Stromal cell of bone marrow (primary cell): ENCODE data around the gene PCNP.
"Not testable (repeated sequence)": the region's sequence is repeated elsewhere in the genome, so short reads cannot be mapped to it uniquely, and the experiment has no call there.

Experiments
- DNase-seq: peaks from one replicate; pipeline ENCODE4 v3.0.0-alpha.2; 2012; ENCODE audit warnings: low read depth

Gene PCNP

GRCh38 chr3:101573449-101574387 lies at the start of gene PCNP:
Gene PCNP, plus strand, starts transcription at chr3:101574180. Its CDS starts 36 bp downstream, at chr3:101574216.
- DNase-seq: peak; percentile 99

GRCh38 chr3:101527441-101527840 lies 46.5 kb upstream of the PCNP start:
- no peak for DNase-seq

- DNase-seq: no peak
These were observed 46.1 kb upstream of the PCNP start for GRCh38 chr3:101527906-101528305.

GRCh38 chr3:101529816-101530685 lies 43.9 kb upstream of the PCNP start:
- DNase-seq: no peak

- DNase-seq: no peak
These were observed 43.3 kb upstream of the PCNP start for GRCh38 chr3:101530686-101531047.

- DNase-seq: no peak
These were observed 42.4 kb upstream of the PCNP start for GRCh38 chr3:101531473-101532086.

- peak; percentile 1 for DNase-seq
These were observed 41.0 kb upstream of the PCNP start for GRCh38 chr3:101532783-101533602.

- DNase-seq: peak; percentile 1
These were observed 40.4 kb upstream of the PCNP start for GRCh38 chr3:101533603-101533968.

GRCh38 chr3:101535221-101535620 lies 38.8 kb upstream of the PCNP start:
- no peak for DNase-seq

- DNase-seq: no peak
These were observed 37.7 kb upstream of the PCNP start for GRCh38 chr3:101536266-101536665.

- DNase-seq: not testable (repeated sequence)
These were observed 37.0 kb upstream of the PCNP start for GRCh38 chr3:101536955-101537354.

GRCh38 chr3:101542957-101543356 lies 31.0 kb upstream of the PCNP start:
- DNase-seq: no peak

GRCh38 chr3:101544161-101544850 lies 29.7 kb upstream of the PCNP start:
- DNase-seq: no peak

- DNase-seq: no peak
These were observed 25.4 kb upstream of the PCNP start for GRCh38 chr3:101548527-101549105.

GRCh38 chr3:101549473-101549872 lies 24.5 kb upstream of the PCNP start:
- no peak for DNase-seq

GRCh38 chr3:101551359-101552081 lies 22.5 kb upstream of the PCNP start:
- not testable (repeated sequence) for DNase-seq

- DNase-seq: not testable (repeated sequence)
These were observed 20.6 kb upstream of the PCNP start for GRCh38 chr3:101553381-101553780.

- DNase-seq: no peak
These were observed 17.9 kb upstream of the PCNP start for GRCh38 chr3:101556064-101556463.

- DNase-seq: peak; percentile 88
These were observed 12.2 kb upstream of the PCNP start, which contains the start of gene TRMT10C for GRCh38 chr3:101561630-101562328. Gene TRMT10C, plus strand, starts transcription at chr3:101561868. Its CDS starts 2,914 bp downstream, at chr3:101564782.
